Mesothelial cell of epicardium (in vitro differentiated cells): ENCODE results near the gene CHKA. TPM values are rescaled to one million over a fixed set of nuclear protein-coding genes. Genes with fewer than 3 reads are reported as not detected.

Source experiments
- DNase-seq, 2 experiments: peaks; one replicate each; pipeline ENCODE4 v3.0.0; 2021; ENCODE audit warnings: low spot score in 2 of 2; ENCODE audit not compliant: unreplicated experiment in 2 of 2
- H3K27ac Mint-ChIP-seq: 2 replicates; pipeline ENCODE4 v1.8.0; 2021; ENCODE audit warnings: mixed read lengths
- H3K27me3 Mint-ChIP-seq: 2 replicates; pipeline ENCODE4 v1.8.0; 2021; ENCODE audit warnings: low read depth, mixed read lengths
- H3K36me3 Mint-ChIP-seq: 2 replicates; pipeline ENCODE4 v1.8.0; 2021; ENCODE audit warnings: mixed read lengths
- H3K4me1 Mint-ChIP-seq: 2 replicates; pipeline ENCODE4 v1.8.0; 2021; ENCODE audit warnings: mixed read lengths
- H3K4me3 Mint-ChIP-seq: 2 replicates; pipeline ENCODE4 v1.8.0; 2021; ENCODE audit warnings: mild to moderate bottlenecking, moderate library complexity, mixed read lengths
- H3K9me3 Mint-ChIP-seq: 2 replicates; pipeline ENCODE4 v1.8.0; 2021; ENCODE audit warnings: mixed read lengths
- CTCF ChIP-seq: fragments of 200-600 bp; sonication (generic); IDR thresholded peaks from one replicate; pipeline ENCODE4 v1.5.0; 2021; ENCODE audit warnings: antibody characterized with exemption; ENCODE audit not compliant: unreplicated experiment
- total RNA-seq: library from RNA; stranded (reverse); gene quantifications from 3 replicates; pipeline ENCODE4 v1.2.1, GENCODE V29; 2021

The CHKA gene
- total RNA-seq, 1 donor from 2014 or later: 74.4 TPM

- H3K27me3 Mint-ChIP-seq: no peaks in the 10 kb centered on the region
- no peak for DNase-seq
- H3K36me3 Mint-ChIP-seq: peaks cover 6% of the 10 kb centered on the region
- peak overlapping the region; percentile 58 for H3K27ac Mint-ChIP-seq
- H3K9me3 Mint-ChIP-seq: peaks cover 9% of the 10 kb centered on the region
- TF ChIP-seq CTCF: no peak
- H3K4me3 Mint-ChIP-seq: no peak overlapping the region
- H3K4me1 Mint-ChIP-seq: peaks cover 9% of the 10 kb centered on the region
Measured at GRCh38 chr11:68137833-68138232, 16.6 kb upstream of the CHKA start.

- DNase-seq: no peak
- H3K27ac Mint-ChIP-seq: no peak overlapping the region
- TF ChIP-seq CTCF: no peak
- H3K9me3 Mint-ChIP-seq: peaks cover 16% of the 10 kb centered on the region
- H3K4me3 Mint-ChIP-seq: no peak overlapping the region
- peaks cover 9% of the 10 kb centered on the region for H3K4me1 Mint-ChIP-seq
- H3K36me3 Mint-ChIP-seq: peaks cover 11% of the 10 kb centered on the region
- no peaks in the 10 kb centered on the region for H3K27me3 Mint-ChIP-seq
Measured at GRCh38 chr11:68136866-68137265, 15.7 kb upstream of the CHKA start.

DNA sequence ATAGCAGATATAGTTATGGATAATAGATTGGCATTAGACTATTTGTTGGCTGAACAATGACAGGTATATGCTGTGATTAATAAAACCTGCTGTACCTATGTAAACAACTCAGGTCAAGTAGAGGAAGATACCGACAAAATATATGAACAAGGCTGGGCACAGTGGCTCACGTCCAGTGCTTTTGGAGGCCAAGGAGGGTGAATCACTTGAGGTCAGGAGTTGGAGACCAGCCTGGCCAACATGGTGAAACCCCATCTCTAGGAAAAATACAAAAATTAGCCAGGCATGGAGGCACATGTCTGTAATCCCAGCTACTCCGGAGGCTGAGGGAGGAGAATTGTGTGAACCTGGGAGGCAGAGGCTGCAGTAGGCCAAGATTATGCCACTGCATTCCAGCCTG, 14.0 kb upstream of the CHKA start:
- Mint-ChIP-seq H3K27ac (no peak overlapping the region), H3K9me3 (peaks cover 17% of the 10 kb centered on the region)
- no peak for DNase-seq

GRCh38 chr11:68133761-68134160, 12.6 kb upstream of the CHKA start:
- TF ChIP-seq CTCF: no peak
- no peak for DNase-seq
- Mint-ChIP-seq H3K27me3 (no peaks in the 10 kb centered on the region), H3K9me3 (peaks cover 17% of the 10 kb centered on the region), H3K4me3 (no peak overlapping the region), H3K4me1 (peaks cover 11% of the 10 kb centered on the region), H3K36me3 (peaks cover 12% of the 10 kb centered on the region), H3K27ac (no peak overlapping the region)

More for the DNA sequence above, 14.0 kb upstream of the CHKA start:
- no peak for TF ChIP-seq CTCF
- Mint-ChIP-seq H3K36me3 (peaks cover 12% of the 10 kb centered on the region), H3K4me3 (no peak overlapping the region), H3K27me3 (no peaks in the 10 kb centered on the region), H3K4me1 (peaks cover 8% of the 10 kb centered on the region)

- Mint-ChIP-seq H3K4me3 (no peak overlapping the region), H3K9me3 (peaks cover 13% of the 10 kb centered on the region)
- no peak for TF ChIP-seq CTCF
Measured at GRCh38 chr11:68130121-68130520, 8.9 kb upstream of the CHKA start.

More at GRCh38 chr11:68130121-68130520, 8.9 kb upstream of the CHKA start:
- H3K4me1 Mint-ChIP-seq: peaks cover 24% of the 10 kb centered on the region
- DNase-seq: no peak
- no peak overlapping the region for H3K27ac Mint-ChIP-seq
- no peaks in the 10 kb centered on the region for H3K27me3 Mint-ChIP-seq
- peaks cover 11% of the 10 kb centered on the region for H3K36me3 Mint-ChIP-seq
